Epithelial cell of esophagus (primary cell): ENCODE measurements around the gene CASP6.

Experiments
- DNase-seq: peaks from one replicate; pipeline ENCODE4 v3.0.0; 2010; ENCODE audit warnings: low read depth
- H3K4me3 ChIP-seq: 2 replicates; pipeline ENCODE4 v1.5.1; 2011; ENCODE audit warnings: mild to moderate bottlenecking, low read length, control low read depth
- CTCF ChIP-seq: IDR thresholded peaks from 2 replicates; pipeline ENCODE4 v1.5.1; 2011; ENCODE audit warnings: low read depth, mild to moderate bottlenecking, low read length, control low read depth, inconsistent platforms; ENCODE audit not compliant: insufficient read depth; ENCODE audit errors: missing control alignments

Gene CASP6

DNA sequence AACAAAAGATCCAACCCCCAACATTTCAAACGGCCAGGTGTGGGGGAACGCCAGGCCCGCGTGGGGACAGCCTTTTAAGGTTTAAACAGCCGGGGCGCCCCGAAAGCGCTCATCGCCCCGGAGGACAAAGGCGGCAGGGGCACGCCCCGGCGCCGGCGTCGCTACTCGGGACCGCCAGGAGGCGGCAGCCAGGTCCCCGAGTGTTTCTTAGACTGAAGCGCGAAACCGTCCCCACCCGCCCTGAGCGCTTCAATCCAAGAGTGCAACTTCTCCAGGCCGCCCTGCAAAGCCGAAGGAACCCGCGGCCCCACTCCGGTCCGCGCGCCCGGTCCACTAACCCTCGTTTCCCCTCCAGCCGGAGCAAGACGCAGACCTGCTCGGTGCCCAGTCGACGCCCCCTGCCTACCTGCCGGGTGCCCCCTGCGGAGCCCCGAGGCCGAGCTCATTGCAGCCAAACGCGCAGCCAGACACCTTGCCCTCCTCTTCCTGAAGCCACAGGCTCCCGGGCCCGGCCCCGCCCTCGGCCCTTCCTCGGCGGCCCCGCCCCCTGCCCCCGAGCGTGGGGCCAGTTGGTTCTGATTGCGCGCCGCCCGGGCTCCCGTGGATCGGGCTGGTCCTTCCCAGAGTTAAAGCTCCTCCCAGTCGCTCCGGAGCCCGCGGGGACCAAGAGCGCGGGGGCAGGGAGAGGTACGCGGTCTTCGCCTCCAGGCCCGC is at the start of gene CASP6:
TSS of gene CASP6 (minus strand) at position 496 of the 714 bp plus-strand sequence. CDS start at position 446, 50 bp downstream.
- peak within 1 kb of the TSS; percentile 80 for H3K4me3 ChIP-seq
- TF ChIP-seq CTCF: peak; percentile 62
- peak; percentile 80 for DNase-seq

DNA sequence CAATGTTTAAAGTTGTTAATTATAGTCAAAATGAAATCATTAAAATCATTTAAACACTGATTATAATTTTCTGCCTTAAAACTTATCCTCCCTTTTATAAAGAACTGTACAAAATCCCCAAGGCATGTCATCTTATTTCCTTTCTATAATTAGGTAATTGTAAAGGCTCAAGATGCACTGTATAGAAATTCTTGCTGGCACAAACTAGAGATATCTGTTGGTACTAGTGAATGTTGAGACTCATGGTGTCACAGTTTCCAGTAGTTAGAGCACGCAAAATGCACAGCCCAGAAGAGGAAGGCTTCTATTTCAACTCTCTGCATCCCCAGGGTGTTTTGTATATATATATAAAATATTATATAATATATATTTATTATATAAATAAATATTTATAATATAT is 49.3 kb upstream of the CASP6 start:
- no peak for TF ChIP-seq CTCF
- no peak overlapping the region for H3K4me3 ChIP-seq
- DNase-seq: no peak

DNA sequence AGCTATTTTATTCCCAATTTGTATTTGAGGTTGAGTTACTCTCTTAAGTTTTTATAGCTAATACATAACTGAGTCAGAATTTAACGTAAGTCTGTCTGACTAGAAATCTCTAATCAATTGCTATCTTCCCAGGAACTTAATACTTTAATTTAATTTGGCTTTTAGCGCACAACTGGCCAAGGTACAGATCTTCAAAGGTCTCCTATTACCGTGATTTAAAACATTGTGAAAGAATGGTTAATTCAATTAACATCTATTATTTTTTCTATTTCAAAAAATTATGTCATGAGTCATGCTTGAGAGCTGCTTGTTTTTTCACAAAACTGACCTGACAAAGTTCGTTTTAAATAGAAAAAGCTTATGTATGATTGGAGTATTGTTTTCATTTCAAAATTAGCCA is 48.6 kb upstream of the CASP6 start:
- no peak for TF ChIP-seq CTCF
- DNase-seq: no peak
- H3K4me3 ChIP-seq: no peak overlapping the region

- no peak for TF ChIP-seq CTCF
- H3K4me3 ChIP-seq: no peak overlapping the region
- DNase-seq: no peak
Measured at GRCh38 chr4:109750652-109751244, 47.5 kb upstream of the CASP6 start.

DNA sequence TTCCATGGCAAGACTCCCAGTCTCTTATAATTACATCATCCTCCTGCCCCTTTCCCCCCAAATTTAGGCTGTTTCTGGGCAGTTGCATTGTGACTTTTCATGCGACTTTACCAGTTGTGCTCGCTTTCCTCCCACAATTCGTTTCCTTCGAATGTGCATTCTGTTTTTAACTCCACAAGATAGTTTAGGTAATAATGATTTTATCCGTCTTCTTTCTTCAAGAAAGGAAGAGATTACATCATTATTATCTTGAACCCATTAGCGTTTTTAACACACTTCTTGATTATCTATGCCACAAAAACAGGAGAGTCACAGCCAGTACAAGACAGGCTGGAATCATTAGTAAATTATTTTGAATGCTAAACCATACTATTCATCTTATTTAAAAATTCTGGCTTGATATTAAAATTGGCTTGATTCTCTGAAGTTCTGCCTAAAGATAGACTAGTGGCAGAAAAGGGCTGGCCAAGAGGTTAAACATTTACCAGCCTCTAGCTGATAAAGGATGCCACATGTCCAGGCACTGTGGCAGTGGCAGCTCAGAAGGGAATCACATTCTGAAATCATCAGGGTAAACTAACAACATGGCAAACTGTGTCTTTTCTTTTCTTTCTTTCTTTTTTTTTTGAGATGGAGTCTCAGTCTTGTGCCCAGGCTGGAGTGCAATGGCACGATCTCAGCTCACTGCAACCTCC is 46.3 kb upstream of the CASP6 start:
- no peak overlapping the region for H3K4me3 ChIP-seq
- DNase-seq: no peak
- no peak for TF ChIP-seq CTCF

GRCh38 chr4:109748114-109748513 is 44.9 kb upstream of the CASP6 start:
- DNase-seq: no peak
- no peak for TF ChIP-seq CTCF
- H3K4me3 ChIP-seq: no peak overlapping the region
